K562 (cell line): ENCODE results near the gene CBX8. TPM values are rescaled to one million over a fixed set of nuclear protein-coding genes. Genes with fewer than 3 reads are reported as not detected.

Experiments used
- CBFA2T3 ChIP-seq: fragments of 450-650 bp; IDR thresholded peaks from 2 replicates; pipeline ENCODE4 v1.6.1; 2017
- EZH2 ChIP-seq: IDR thresholded peaks from 2 replicates; pipeline ENCODE4 v1.6.1; 2012; ENCODE audit warnings: low read depth, mild to moderate bottlenecking, inconsistent platforms, low read length, borderline replicate concordance
- MED1 ChIP-seq: sonication (generic); formaldehyde crosslinking; IDR thresholded peaks from 2 replicates; pipeline ENCODE4 v1.8.1; 2023; ENCODE audit warnings: missing genetic modification reagents, borderline replicate concordance
- NFE2 ChIP-seq: IDR thresholded peaks from 2 replicates; pipeline ENCODE4 v1.6.1; 2014; ENCODE audit warnings: antibody characterized with exemption, low read depth
- NFE2L1 ChIP-seq: fragments of 450-650 bp; IDR thresholded peaks from 2 replicates; pipeline ENCODE4 v1.6.1; 2016; ENCODE audit warnings: missing genetic modification characterization, low read depth, mild to moderate bottlenecking, missing compliant biosample characterization, moderate library complexity, borderline replicate concordance
- NFIX ChIP-seq: fragments of 250-450 bp; sonication (Bioruptor Pico); IDR thresholded peaks from 2 replicates; pipeline ENCODE4 v1.4.0; 2020; ENCODE audit warnings: low read depth, mild to moderate bottlenecking, moderate library complexity
- POLR2AphosphoS5 ChIP-seq: IDR thresholded peaks from 2 replicates; pipeline ENCODE4 v1.6.1; 2011; ENCODE audit warnings: mild to moderate bottlenecking, low read depth, low read length, moderate library complexity; ENCODE audit not compliant: control insufficient read depth, insufficient read depth
- RB1 ChIP-seq: fragments of 450-650 bp; IDR thresholded peaks from 2 replicates; pipeline ENCODE4 v1.6.1; 2017; ENCODE audit warnings: low read depth, mild to moderate bottlenecking
- RBM25 ChIP-seq: fragments of 200-400 bp; formaldehyde crosslinking; IDR thresholded peaks from 2 replicates; pipeline ENCODE4 v1.6.1; 2018; ENCODE audit warnings: low read length, low read depth, moderate library complexity; ENCODE audit not compliant: severe bottlenecking
- SMARCE1 ChIP-seq: fragments of 450-650 bp; IDR thresholded peaks from 2 replicates; pipeline ENCODE4 v1.7.1; 2016; ENCODE audit warnings: mild to moderate bottlenecking
- ZBTB40 ChIP-seq, 2 experiments: fragments of 450-650 bp in 1 of 2; sonication (generic) in 1 of 2; formaldehyde crosslinking in 1 of 2; IDR thresholded peaks; 2 replicates each; pipeline versions ENCODE4 v1.7.1 to v1.9.0; 2016 to 2022; ENCODE audit warnings: inconsistent platforms in 1 of 2, mild to moderate bottlenecking in 1 of 2, missing genetic modification reagents in 1 of 2
- ZEB2 ChIP-seq: fragments of 450-650 bp; IDR thresholded peaks from 2 replicates; pipeline ENCODE4 v1.6.1; 2016
- ZNF146 ChIP-seq: IDR thresholded peaks from one replicate; pipeline ENCODE4 v1.6.1; 2018; ENCODE audit warnings: missing compliant biosample characterization; ENCODE audit not compliant: unreplicated experiment
- ZNF316 ChIP-seq: fragments of 450-650 bp; IDR thresholded peaks from 2 replicates; pipeline ENCODE4 v1.6.1; 2016
- ZNF79 ChIP-seq: fragments of 250-450 bp; sonication (Bioruptor Pico); IDR thresholded peaks from 2 replicates; pipeline ENCODE4 v1.4.0; 2020; ENCODE audit warnings: low read depth, mild to moderate bottlenecking, moderate library complexity
- polyA plus RNA-seq, 8 experiments: library from polyadenylated mRNA; depleted of rRNA in 4 of 8; stranded (reverse) in 5 of 8; unstranded in 3 of 8; fragments of >200 nt; fragmentation: Nextera tagmentation in 2 of 8; fragmentation: Illumina TruSeq in 1 of 8; extraction: Ambion mirVana in 2 of 8; extraction: Trizol in 1 of 8; gene quantifications; 2 replicates each; pipeline versions ENCODE4 v1.2.1 to v1.2.3, GENCODE V29; 2011 to 2014; ENCODE audit warnings: inconsistent platforms in 1 of 8, missing spikeins in 1 of 8
- total RNA-seq, 7 experiments: library from RNA; depleted of rRNA in 6 of 7; stranded (reverse); fragments of >200 nt in 6 of 7; fragmentation: Illumina TruSeq in 2 of 7; extraction: Trizol in 2 of 7; gene quantifications; 2 replicates each; pipeline versions ENCODE4 v1.2.1 to v1.2.3, GENCODE V29; 2011 to 2021; ENCODE audit warnings: low replicate concordance in 1 of 7

CBX8 gene
- total and polyA plus RNA-seq, 9 of the 15 experiments (the other 6 are each of a cell fraction or from before 2014, with no cell fraction given), result 0.08 to 11.9 (median 2.6) TPM

GRCh38 chr17:79750650-79751545 is 46.0 kb downstream of the CBX8 start (continued):
- no peak for TF ChIP-seq ZNF79
- TF ChIP-seq RB1, result no peak
- TF ChIP-seq RBM25, result peak; percentile 25
- no peak for TF ChIP-seq EZH2
- no peak for TF ChIP-seq ZBTB40 (IDR thresholded peaks at IDR 0.05)
- TF ChIP-seq ZBTB40 (CRISPR knock-in tag; IDR thresholded peaks at IDR 0.05), result no peak
- TF ChIP-seq NFE2, result peak; percentile 78
- peak; percentile 85 for TF ChIP-seq NFE2L1 (tag)
- TF ChIP-seq ZEB2, result no peak
- peak; percentile 43 for TF ChIP-seq CBFA2T3
- TF ChIP-seq POLR2AphosphoS5, result no peak
- no peak for TF ChIP-seq NFIX (CRISPR knock-in tag)
- 0 out of 2 replicates have a peak, but pooled peaks have one; percentile 18 for TF ChIP-seq SMARCE1
- peak; percentile 91 for TF ChIP-seq ZNF146
- TF ChIP-seq MED1 (CRISPR knock-in tag), result no peak
- TF ChIP-seq ZNF316, result peak; percentile 99
